Suprapubic skin (tissue), 4 donors: ENCODE measurements around the gene ATAD3A. TPM values are rescaled to one million over a fixed set of nuclear protein-coding genes. Genes with fewer than 3 reads are reported as not detected.
"Not testable (repeated sequence)": the region's sequence is repeated elsewhere in the genome, so short reads cannot be mapped to it uniquely, and the experiment has no call there.

ENCODE experiments used
- DNase-seq, 2 donors: peaks; one replicate each; pipeline ENCODE4 v3.0.0-alpha.2; 2019; ENCODE audit warnings: low spot score in 2 of 2
- H3K27ac ChIP-seq: fragments of 200-600 bp; sonication (generic); one replicate; pipeline ENCODE4 v1.5.1; 2019
- H3K27me3 ChIP-seq: fragments of 200-600 bp; sonication (generic); one replicate; pipeline ENCODE4 v1.5.1; 2019
- H3K36me3 ChIP-seq: fragments of 200-600 bp; sonication (generic); one replicate; pipeline ENCODE4 v1.5.1; 2019
- H3K4me1 ChIP-seq: fragments of 200-600 bp; sonication (generic); one replicate; pipeline ENCODE4 v1.5.1; 2019
- H3K4me3 ChIP-seq: fragments of 200-600 bp; sonication (generic); one replicate; pipeline ENCODE4 v1.5.1; 2019; ENCODE audit warnings: mild to moderate bottlenecking
- H3K9me3 ChIP-seq: fragments of 200-600 bp; sonication (generic); one replicate; pipeline ENCODE4 v1.5.1; 2019
- CTCF ChIP-seq, 2 donors: fragments of 200-600 bp in 1 of 2; fragments of 450-650 bp in 1 of 2; sonication (generic) in 1 of 2; IDR thresholded peaks; one replicate each; pipeline ENCODE4 v1.5.1; 2016 to 2019; ENCODE audit warnings: antibody characterized with exemption in 2 of 2, mild to moderate bottlenecking in 1 of 2, moderate library complexity in 1 of 2
- EP300 ChIP-seq: sonication (generic); formaldehyde crosslinking; IDR thresholded peaks from one replicate; pipeline ENCODE4 v1.6.1; 2017; ENCODE audit warnings: antibody characterized with exemption
- POLR2A ChIP-seq, 2 donors: fragments of 450-650 bp; IDR thresholded peaks; one replicate each; pipeline ENCODE4 v1.6.1; 2017; ENCODE audit warnings: antibody characterized with exemption in 2 of 2, mild to moderate bottlenecking in 2 of 2, moderate library complexity in 2 of 2
- POLR2AphosphoS5 ChIP-seq, 3 donors: sonication (generic); formaldehyde crosslinking; IDR thresholded peaks; one replicate each; pipeline ENCODE4 v1.6.1; 2017; ENCODE audit warnings: antibody characterized with exemption in 3 of 3
- WGBS: methylation state at CpG from one replicate; pipeline ENCODE4 v1.1.5; 2018; 5-methylcytosine and 5-hydroxymethylcytosine counted together
- total RNA-seq, 4 donors: library from RNA; depleted of rRNA; stranded (reverse); fragments of >200 nt; gene quantifications; one replicate each; pipeline ENCODE4 v1.1.0, GENCODE V29; 2016

Gene ATAD3A
- total RNA-seq, 4 donors from 2014 or later, result 15.0 to 23.2 (median 19.7) TPM

- H3K27me3 ChIP-seq, DNase-seq, H3K9me3 ChIP-seq, H3K36me3 ChIP-seq: not testable (repeated sequence)
- Histone ChIP-seq H3K27ac (peak overlapping the region; percentile 76), H3K4me3 (peak overlapping the region; percentile 28), H3K4me1 (peaks cover 13% of the 10 kb centered on the region)
- peak in 1 of 2 donors; percentile 18 for TF ChIP-seq CTCF (IDR thresholded peaks at IDR 0.05)
- 5% methylated on average over 8 of the region's 22 CpGs for WGBS
These were observed 6.6 kb upstream of the ATAD3A start for GRCh38 chr1:1505366-1505798.

- Histone ChIP-seq H3K27ac (peak overlapping the region; percentile 76), H3K4me1 (peaks cover 15% of the 10 kb centered on the region)
- H3K27me3 ChIP-seq, H3K4me3 ChIP-seq, H3K9me3 ChIP-seq, DNase-seq, H3K36me3 ChIP-seq: not testable (repeated sequence)
- WGBS, result 66% methylated on average over 5 of the region's 5 CpGs
These were observed 6.2 kb upstream of the ATAD3A start for GRCh38 chr1:1505801-1506200.

- H3K27ac ChIP-seq, result no peak overlapping the region
- TF ChIP-seq POLR2AphosphoS5 (IDR thresholded peaks at IDR 0.05) (no peak), CTCF (IDR thresholded peaks at IDR 0.05) (no peak), POLR2A (IDR thresholded peaks at IDR 0.05) (no peak), EP300 (no peak)
- no peaks in the 10 kb centered on the region for H3K9me3 ChIP-seq
- no peaks in the 10 kb centered on the region for H3K27me3 ChIP-seq
- peaks cover 21% of the 10 kb centered on the region for H3K4me1 ChIP-seq
- H3K4me3 ChIP-seq, result no peak overlapping the region
- no peak for DNase-seq
- 95% methylated on average over 4 of the region's 4 CpGs for WGBS
- no peaks in the 10 kb centered on the region for H3K36me3 ChIP-seq
These were observed 4.7 kb upstream of the ATAD3A start for GRCh38 chr1:1507305-1507704.

- DNase-seq, H3K4me3 ChIP-seq: not testable (repeated sequence)
- WGBS, result 66% methylated on average over 8 of the region's 34 CpGs
These were observed 3.0 kb upstream of the ATAD3A start for GRCh38 chr1:1508775-1509464.

GRCh38 chr1:1509465-1509850 lies 2.5 kb upstream of the ATAD3A start:
- peaks cover 28% of the 10 kb centered on the region for H3K4me1 ChIP-seq
- not testable (repeated sequence) for H3K36me3 ChIP-seq, H3K27me3 ChIP-seq, H3K27ac ChIP-seq, H3K4me3 ChIP-seq, H3K9me3 ChIP-seq, DNase-seq
- 100% methylated on average over 3 of the region's 21 CpGs for WGBS

More at GRCh38 chr1:1508775-1509464, 3.0 kb upstream of the ATAD3A start:
- H3K27ac ChIP-seq, H3K27me3 ChIP-seq, H3K9me3 ChIP-seq, H3K36me3 ChIP-seq: not testable (repeated sequence)
- peaks cover 29% of the 10 kb centered on the region for H3K4me1 ChIP-seq

- TF ChIP-seq CTCF (IDR thresholded peaks at IDR 0.05), result no peak
- TF ChIP-seq POLR2A (IDR thresholded peaks at IDR 0.05), result no peak
- TF ChIP-seq EP300, result no peak
- no peak for TF ChIP-seq POLR2AphosphoS5 (IDR thresholded peaks at IDR 0.05)
- WGBS, result 17% methylated on average over 14 of the region's 17 CpGs
- Histone ChIP-seq H3K4me3 (peak overlapping the region; percentile 87), H3K27ac (peak overlapping the region; percentile 88), H3K9me3 (no peaks in the 10 kb centered on the region), H3K36me3 (no peaks in the 10 kb centered on the region), H3K27me3 (no peaks in the 10 kb centered on the region), H3K4me1 (peaks cover 20% of the 10 kb centered on the region)
- no peak for DNase-seq
These were observed 940 bp upstream of the ATAD3A start for GRCh38 chr1:1510912-1511532.

- not testable (repeated sequence) for H3K27me3 ChIP-seq, H3K36me3 ChIP-seq, DNase-seq, H3K9me3 ChIP-seq
- peak overlapping the region; percentile 88 for H3K27ac ChIP-seq
- no CpG with 5 or more reads among the region's 52 CpGs for WGBS
- H3K4me1 ChIP-seq, result peaks cover 16% of the 10 kb centered on the region
- H3K4me3 ChIP-seq, result peak overlapping the region; percentile 87
These were observed 463 bp downstream of the ATAD3A start for GRCh38 chr1:1512425-1512824.

- WGBS, result 69% methylated on average over 11 of the region's 18 CpGs
- peaks cover 16% of the 10 kb centered on the region for H3K4me1 ChIP-seq
- H3K9me3 ChIP-seq, H3K27ac ChIP-seq, H3K27me3 ChIP-seq, DNase-seq: not testable (repeated sequence)
- peak overlapping the region; percentile 3 for H3K4me3 ChIP-seq
- peaks cover 19% of the 10 kb centered on the region for H3K36me3 ChIP-seq
These were observed 1.7 kb downstream of the ATAD3A start for GRCh38 chr1:1513675-1514074.

- H3K9me3 ChIP-seq, H3K27ac ChIP-seq, DNase-seq, H3K27me3 ChIP-seq, H3K4me3 ChIP-seq: not testable (repeated sequence)
- Histone ChIP-seq H3K4me1 (peaks cover 16% of the 10 kb centered on the region), H3K36me3 (peaks cover 22% of the 10 kb centered on the region)
- WGBS, result 83% methylated on average over 9 of the region's 16 CpGs
These were observed 2.4 kb downstream of the ATAD3A start for GRCh38 chr1:1514376-1514775.

- H3K4me1 ChIP-seq, H3K27ac ChIP-seq, H3K27me3 ChIP-seq, DNase-seq, H3K9me3 ChIP-seq, H3K4me3 ChIP-seq: not testable (repeated sequence)
- peaks cover 40% of the 10 kb centered on the region for H3K36me3 ChIP-seq
- WGBS, result 88% methylated on average over 8 of the region's 14 CpGs
These were observed 5.0 kb downstream of the ATAD3A start for GRCh38 chr1:1516923-1517322.
